ENCODE measurements around the gene RBM42.

DNA sequence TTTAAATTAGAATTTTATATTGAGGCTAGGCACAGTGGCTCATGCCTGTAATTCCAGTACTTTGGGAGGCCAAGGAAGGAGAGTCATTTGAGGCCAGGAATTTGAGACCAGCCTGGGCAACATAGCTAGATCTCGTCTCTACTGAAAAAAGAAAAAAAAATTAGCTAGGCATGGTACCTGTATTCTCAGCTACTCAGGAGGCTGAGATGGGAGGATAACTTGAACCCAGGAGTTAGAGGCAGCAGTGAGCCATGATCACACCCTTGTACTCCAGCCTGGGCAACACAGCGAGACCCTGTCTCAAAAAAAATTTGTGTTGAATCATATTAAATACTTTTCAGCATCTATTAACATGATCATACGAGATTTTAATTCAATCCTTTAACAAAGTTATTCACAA is 38.0 kb upstream of the RBM42 start:
- TF ChIP-seq, protein P1, sequence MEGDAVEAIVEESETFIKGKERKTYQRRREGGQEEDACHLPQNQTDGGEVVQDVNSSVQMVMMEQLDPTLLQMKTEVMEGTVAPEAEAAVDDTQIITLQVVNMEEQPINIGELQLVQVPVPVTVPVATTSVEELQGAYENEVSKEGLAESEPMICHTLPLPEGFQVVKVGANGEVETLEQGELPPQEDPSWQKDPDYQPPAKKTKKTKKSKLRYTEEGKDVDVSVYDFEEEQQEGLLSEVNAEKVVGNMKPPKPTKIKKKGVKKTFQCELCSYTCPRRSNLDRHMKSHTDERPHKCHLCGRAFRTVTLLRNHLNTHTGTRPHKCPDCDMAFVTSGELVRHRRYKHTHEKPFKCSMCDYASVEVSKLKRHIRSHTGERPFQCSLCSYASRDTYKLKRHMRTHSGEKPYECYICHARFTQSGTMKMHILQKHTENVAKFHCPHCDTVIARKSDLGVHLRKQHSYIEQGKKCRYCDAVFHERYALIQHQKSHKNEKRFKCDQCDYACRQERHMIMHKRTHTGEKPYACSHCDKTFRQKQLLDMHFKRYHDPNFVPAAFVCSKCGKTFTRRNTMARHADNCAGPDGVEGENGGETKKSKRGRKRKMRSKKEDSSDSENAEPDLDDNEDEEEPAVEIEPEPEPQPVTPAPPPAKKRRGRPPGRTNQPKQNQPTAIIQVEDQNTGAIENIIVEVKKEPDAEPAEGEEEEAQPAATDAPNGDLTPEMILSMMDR (conservative IDR thresholded peaks at IDR 0.05), result no peak
- no peak for TF ChIP-seq EZH2 (IDR thresholded peaks at IDR 0.05; ENCODE audit: low read depth)
